ENCODE results near the gene MISFA.
A peak's percentile ranks its signal among the peaks of the same experiment; 100 is the strongest.
"Not testable (repeated sequence)": the region's sequence is repeated elsewhere in the genome, so short reads cannot be mapped to it uniquely, and the experiment has no call there.

MISFA gene

GRCh38 chr11:18599739-18600230, at the start of gene MISFA:
Gene MISFA, plus strand, starts transcription at chr11:18599789. Its CDS starts 140 bp downstream, at chr11:18599929.
- no peak for DNase-seq

GRCh38 chr11:18563090-18563730, 36.4 kb upstream of the MISFA start:
- DNase-seq, result no peak

- DNase-seq, result no peak
Measured at GRCh38 chr11:18564149-18564548, 35.4 kb upstream of the MISFA start.

GRCh38 chr11:18566406-18566805, 33.2 kb upstream of the MISFA start:
- no peak for DNase-seq

DNA sequence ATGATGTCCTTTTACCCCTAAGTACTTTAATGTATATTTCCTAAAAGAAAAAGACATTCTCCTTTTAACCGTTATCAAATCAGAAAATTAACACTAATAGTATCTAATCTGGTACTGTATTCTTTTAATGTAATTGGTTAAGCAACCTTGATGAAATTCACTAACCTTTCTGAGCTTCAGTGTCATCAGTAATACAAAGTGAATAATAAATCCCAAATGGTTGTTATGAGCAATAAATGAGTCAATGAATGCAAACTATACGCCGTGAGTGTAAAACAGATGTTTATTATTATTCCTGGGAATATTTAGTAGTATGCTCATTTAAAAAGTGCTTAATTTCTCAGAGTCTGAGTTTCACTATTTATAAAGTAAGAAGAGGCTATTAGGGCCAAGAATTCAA, 32.5 kb upstream of the MISFA start:
- DNase-seq, result no peak

DNA sequence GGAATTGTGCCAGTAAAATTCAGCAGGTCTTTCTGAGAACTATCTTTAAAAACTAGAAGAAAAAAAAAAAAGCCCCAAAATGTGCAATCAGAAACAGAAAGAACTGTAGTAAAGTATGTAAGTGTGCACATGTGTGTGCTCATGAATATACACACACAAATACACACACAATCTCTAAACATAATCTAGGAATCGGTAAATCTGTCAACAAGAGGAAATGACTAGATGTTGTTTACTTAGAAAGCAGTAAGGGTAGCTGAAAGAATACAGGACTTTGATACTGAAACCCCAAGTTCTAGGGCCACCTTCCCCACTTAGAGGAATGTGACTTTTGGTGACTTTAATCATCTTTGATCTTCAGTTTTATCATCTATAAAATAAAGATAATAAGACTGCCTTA, 24.2 kb upstream of the MISFA start:
- DNase-seq, result no peak

- DNase-seq, result peak; percentile 73
Measured at GRCh38 chr11:18578975-18579598, 20.5 kb upstream of the MISFA start.

GRCh38 chr11:18580113-18580766, 19.3 kb upstream of the MISFA start:
- peak; percentile 16 for DNase-seq

DNA sequence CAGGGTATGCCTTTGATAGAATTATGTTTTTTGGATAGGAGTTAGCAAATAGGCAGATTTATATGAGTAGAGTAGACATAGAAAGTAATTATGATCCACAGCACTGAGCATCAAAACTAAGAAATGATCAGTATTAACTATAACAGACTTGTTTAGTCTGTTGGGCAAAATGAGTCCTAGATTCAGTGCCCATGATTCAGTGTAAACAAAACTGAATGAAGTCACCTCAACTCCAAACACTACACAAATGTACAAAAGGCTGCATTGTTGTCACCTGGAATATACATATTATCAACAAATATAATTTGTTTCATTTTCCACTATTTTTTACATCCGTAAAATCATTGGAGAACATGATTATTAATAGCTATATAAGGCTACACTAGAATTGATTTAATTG, 17.8 kb upstream of the MISFA start:
- no peak for DNase-seq

DNA sequence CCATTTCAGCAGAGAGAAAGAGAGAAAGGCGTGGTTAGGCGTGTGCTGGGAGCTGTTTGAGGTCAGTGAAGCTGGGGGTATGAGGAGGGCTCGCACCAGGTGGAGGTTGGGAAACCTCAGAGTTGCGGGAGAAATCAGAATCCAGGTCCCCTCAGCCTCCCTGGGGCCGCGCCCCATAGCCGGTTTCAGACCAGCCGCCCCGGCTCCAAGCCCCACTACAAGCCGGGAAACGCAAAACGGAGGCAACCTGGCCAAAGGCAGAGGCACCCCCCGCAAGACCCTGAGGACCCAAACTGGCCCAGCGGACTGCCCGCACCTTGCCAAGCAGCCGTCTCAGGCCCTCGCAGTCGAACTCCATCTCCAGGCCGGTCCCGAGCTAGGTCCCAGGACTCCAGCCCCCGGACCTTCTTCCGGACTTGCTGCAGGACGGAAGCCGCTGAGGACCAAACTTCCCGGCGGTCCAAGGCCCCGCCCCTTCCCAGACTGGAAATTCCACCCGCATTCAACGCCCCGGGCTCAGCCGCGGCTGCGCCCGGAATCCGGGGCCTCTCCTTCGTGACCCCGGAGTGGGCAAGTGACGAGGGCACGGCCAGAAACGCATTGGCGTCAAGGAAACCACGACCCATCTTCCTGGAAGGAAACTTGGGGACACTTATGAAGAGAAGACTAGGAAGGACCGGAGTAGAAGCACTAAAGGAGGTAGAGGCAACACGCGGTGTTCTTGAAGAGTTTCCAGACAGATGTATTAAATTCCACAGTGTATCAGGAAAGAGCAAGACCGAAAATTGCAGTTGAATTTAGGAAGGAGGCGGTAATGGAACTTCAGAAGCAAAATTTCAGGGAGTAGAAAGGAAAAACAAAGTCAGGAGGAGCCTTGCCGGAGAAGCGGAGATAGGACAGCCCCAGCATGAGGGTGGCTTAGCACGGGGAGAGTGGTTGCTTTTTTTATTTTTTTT, 11.0 kb upstream of the MISFA start, which contains the start of gene UEVLD:
Gene UEVLD (minus strand): TSS at position 438 of the 956 bp plus-strand sequence. CDS start 80 bp downstream, at position 358.
- peak; percentile 66 for DNase-seq

- DNase-seq, result peak; percentile 6
Measured at GRCh38 chr11:18590571-18590970, 9.0 kb upstream of the MISFA start.

DNA sequence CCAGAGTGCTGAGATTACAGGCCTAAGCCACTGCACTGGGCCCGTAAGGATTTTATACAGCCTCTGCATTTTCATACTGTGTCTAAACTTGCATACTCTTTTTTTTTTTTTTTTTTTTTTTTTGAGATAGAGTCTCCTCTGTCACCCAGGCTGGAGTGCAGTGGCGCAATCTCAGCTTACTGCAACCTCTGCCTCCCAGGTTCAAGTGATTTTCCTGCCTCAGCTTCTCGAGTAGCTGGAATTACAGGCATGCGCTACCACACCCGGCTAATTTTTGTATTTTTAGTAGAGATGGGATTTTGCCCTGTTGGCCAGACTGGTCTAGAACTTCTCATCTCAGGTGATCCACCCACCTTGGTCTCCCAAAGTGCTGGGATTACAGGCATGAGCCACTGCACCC, 5.5 kb upstream of the MISFA start:
- DNase-seq, result not testable (repeated sequence)

DNA sequence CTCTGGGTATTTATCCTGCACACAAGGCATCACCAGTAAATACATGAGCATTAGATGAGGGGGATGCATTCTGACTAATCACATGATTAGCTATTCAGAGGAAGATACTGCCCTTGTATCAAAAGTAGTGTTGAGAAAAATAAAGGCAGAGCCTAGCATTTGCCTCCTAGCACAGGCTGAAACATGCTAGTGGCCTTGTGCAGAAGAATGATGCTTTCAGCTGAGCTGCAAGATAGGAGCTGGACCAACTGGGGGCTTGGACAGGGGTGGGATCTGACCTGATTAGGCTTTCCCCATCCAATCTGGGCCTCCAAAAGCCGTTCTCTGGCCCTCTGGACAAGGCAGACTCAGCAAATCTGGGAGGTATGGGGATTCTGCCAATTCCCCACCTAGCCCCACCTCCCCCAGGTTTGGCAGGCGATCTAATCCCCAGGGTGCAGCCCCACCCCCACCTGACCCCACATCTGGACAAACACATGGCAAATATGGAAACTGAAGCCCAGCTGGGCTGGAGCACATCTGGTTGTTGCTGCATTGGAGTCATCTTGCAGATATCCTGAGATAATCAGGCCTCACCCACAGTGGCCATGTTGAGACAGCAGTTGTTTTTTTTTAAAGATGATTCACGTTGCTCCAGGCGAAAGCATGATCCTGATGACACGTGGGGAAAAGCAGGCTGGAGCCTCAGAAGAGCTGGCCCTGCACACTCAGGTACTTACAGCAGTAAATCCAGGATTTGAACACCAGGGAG, 4.4 kb upstream of the MISFA start:
- DNase-seq, result no peak

- DNase-seq, result no peak
Measured at GRCh38 chr11:18600915-18601569, 1.5 kb downstream of the MISFA start.

DNA sequence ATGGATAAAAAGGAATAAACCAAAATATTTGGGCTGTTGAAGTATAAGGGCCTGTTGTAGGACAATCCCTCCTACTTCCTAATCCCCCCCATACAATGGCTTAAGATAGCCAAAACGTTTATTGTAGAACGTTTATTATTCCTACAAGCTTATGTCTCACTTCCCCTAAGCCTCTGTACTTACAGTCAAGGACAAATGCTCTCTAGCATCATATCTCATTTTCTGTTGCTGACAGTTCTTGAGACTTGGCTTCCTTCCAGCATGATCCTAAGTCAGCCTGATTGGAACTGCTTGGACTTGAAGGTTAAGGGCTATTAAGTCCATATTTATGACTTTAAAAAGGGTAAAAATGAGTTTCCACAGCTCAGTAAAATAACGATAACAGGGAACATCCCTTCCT, 8.8 kb downstream of the MISFA start:
- no peak for DNase-seq

DNA sequence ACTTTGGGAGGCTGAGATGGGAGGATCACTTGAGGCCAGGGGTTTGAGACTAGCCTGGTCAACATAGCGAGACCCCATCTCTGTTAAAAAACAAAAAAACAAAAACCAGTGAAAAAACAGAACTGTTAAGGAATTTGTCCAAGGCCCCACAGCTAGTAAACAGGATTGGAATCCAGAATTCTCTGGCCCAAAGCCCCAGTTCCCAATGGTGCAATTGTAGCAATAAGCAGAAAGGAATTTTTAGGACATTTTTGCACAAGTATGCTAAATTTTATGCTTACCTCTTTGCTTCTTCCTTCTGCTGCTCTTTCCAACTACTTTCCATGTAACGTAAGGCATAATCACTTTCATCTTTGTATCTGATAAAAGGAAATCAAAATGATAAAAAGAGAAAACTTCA, 11.6 kb downstream of the MISFA start:
- DNase-seq, result no peak

DNA sequence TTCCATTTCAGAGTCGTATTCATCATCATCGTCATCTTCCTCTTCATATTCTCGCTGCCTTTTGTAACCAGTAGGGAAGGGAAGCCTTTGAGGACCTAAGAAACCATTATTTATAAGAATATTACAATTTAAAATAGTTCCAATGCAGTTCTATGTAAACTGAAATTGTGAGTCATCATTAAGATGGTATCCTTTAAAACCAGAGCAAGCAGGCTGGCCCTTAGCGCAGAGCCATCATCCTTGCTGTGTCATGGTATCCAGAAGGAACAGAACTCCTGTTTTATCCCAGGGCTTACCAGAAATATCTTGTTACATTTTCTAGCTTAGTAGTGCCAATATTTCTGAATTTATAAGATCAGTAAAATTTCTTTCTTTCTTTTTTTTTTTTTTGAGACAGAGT, 12.8 kb downstream of the MISFA start:
- DNase-seq, result no peak

GRCh38 chr11:18614667-18615066, 15.1 kb downstream of the MISFA start:
- no peak for DNase-seq

GRCh38 chr11:18615628-18616392, 16.2 kb downstream of the MISFA start:
- peak; percentile 83 for DNase-seq

DNA sequence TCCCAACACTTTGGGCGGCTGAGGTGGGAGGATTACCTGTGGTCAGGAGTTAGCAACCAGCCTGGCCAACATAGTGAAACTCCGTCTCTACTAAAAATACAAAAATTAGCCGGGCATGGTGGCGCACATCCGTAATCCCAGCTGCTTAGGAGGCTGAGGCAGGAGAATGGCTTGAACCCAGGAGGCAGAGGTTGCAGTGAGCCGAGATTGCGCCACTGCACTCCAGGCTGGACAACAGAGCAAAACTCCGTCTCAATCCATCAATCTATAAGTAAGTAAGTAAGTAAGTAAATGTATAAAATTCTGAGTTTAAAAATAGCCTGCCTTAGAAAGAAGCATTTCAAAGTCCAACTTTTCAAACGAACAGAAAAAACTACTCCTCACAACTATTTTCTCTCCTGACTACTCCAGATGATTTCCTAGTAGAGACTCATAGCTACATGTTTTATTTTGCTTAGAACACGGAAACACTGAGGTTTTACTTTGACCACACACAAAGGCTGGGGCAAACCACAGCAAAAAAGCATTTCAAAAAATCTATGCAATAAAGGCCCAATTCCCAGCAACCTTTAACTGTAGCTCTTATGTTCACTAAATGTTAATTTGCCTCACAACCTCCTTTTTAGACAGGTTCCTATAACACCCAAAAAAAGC, 18.2 kb downstream of the MISFA start:
- DNase-seq, result peak; percentile 80
